Mesodermal cell (in vitro differentiated cells): ENCODE measurements around the gene DLG2.

Experiments used
- H3K27ac ChIP-seq: 2 replicates; pipeline ENCODE4 v1.7.0; 2013; ENCODE audit warnings: mild to moderate bottlenecking, low read depth, low read length, moderate library complexity; ENCODE audit not compliant: severe bottlenecking
- H3K36me3 ChIP-seq: 2 replicates; pipeline ENCODE4 v1.7.1; 2013; ENCODE audit warnings: mild to moderate bottlenecking, low read length, moderate library complexity; ENCODE audit not compliant: control insufficient read depth, insufficient read depth
- H3K4me1 ChIP-seq: one replicate; pipeline ENCODE4 v1.7.1; 2013; ENCODE audit warnings: mild to moderate bottlenecking, low read length; ENCODE audit not compliant: insufficient read depth, control insufficient read depth, poor library complexity, severe bottlenecking
- H3K4me3 ChIP-seq: 2 replicates; pipeline ENCODE4 v1.7.0; 2013; ENCODE audit warnings: low read length, control low read depth, mild to moderate bottlenecking; ENCODE audit not compliant: insufficient read depth, poor library complexity, severe bottlenecking; ENCODE audit errors: extremely low read depth
- H3K9me3 ChIP-seq: 2 replicates; pipeline ENCODE4 v1.7.1; 2013; ENCODE audit warnings: mild to moderate bottlenecking, low read length, moderate library complexity; ENCODE audit not compliant: control insufficient read depth
- WGBS, 2 experiments: methylation state at CpG; one replicate each; pipeline ENCODE4 v1.1.5; 2013; ENCODE audit warnings: missing lambda C conversion rate in 2 of 2; ENCODE audit not compliant: insufficient coverage in 2 of 2; 5-methylcytosine and 5-hydroxymethylcytosine counted together

DLG2 gene

DNA sequence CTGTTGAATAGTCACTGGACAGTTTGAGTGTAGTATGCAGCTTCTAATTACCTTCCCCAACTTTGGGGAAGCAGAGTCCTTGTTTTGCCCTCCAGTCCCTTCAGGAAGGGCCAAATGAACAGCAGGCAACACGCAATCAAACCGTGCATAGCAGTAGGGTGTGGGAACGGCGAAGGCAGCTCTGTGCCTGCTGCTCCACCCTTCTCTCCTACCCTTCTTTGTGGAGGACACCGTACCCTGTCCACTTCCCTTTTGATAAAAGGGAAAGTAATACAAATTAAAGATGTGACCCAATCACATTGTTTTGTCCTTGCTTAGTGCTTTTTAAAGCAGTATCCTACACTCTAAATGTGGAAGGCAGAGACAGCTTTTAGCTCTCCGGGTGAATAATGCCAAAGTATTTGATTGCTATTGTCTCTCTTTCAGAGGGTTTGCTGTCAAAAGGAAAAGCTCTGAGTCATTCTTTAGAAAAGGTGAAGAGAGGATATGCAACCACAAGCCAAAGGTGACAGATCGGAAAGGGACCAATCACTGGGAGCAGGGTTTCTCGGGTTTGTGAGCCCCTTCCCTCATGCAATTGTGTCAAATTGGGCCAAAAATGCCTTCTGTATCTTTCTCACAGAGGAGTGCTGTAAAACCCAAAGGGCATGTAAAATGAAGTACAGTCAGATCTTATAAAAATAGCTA, 1933.7 kb downstream of the DLG2 start:
- Histone ChIP-seq H3K27ac (peak overlapping the region; percentile 18), H3K36me3 (no peaks in the 10 kb centered on the region)
- 61 to 65% methylated on average over 3 to 7 of the region's 8 CpGs for WGBS, 2 experiments

DNA sequence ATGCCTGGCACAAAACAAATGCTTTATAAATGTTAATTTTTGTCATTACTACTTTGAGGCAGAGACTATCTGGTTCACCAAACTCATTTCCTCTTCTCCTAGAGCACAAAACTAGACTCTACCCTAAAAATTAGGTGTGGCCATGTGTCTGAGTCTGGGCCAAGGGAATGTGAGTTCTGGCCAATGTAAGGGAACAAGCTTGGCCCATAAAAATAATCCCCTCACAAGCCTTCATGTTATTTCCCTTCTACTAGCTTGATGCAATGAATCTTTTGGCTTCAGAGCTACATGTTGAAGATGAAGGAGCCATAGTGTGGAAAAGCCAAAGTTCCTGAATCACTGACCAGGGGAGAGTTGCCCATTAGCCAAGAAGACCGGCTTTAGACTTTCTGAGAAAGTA, 1934.5 kb downstream of the DLG2 start:
- Histone ChIP-seq H3K4me1 (peaks cover 12% of the 10 kb centered on the region), H3K4me3 (no peak overlapping the region), H3K9me3 (no peaks in the 10 kb centered on the region), H3K36me3 (no peaks in the 10 kb centered on the region), H3K27ac (no peak overlapping the region)
- no CpG with 5 or more reads among the region's 1 CpG for WGBS, 2 experiments

More for the DNA sequence above, 1933.7 kb downstream of the DLG2 start:
- no peaks in the 10 kb centered on the region for H3K9me3 ChIP-seq
- H3K4me1 ChIP-seq = peaks cover 12% of the 10 kb centered on the region
- no peak overlapping the region for H3K4me3 ChIP-seq

DNA sequence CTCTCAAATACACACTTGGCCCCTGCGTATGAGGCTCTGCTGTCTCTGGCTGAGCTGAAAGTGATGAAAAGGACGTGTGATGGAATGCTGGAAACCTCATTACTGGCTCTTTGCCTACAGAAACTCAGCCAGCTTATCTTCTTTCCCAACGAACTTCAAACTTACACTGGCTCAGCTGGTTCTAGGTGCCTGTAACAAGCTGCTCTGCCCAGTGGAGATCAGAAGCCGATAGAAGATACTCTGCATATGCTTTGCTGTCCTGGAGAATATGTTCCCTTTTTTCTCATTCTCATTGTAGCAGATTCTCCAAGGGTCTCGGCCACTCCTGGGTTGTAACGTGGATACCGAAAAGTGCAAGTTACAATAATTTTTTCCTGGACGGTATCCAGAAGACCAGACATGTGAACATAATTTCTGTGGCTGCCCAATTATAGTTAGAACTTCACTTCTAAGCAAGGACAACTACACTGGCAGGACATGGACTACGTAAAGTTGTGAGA, 1935.6 kb downstream of the DLG2 start:
- H3K36me3 ChIP-seq = no peaks in the 10 kb centered on the region
- no peaks in the 10 kb centered on the region for H3K9me3 ChIP-seq
- H3K4me3 ChIP-seq = no peak overlapping the region
- WGBS, 2 experiments = 87 to 89% methylated on average over 7 to 8 of the region's 9 CpGs
- H3K27ac ChIP-seq = no peak overlapping the region
- peaks cover 12% of the 10 kb centered on the region for H3K4me1 ChIP-seq

DNA sequence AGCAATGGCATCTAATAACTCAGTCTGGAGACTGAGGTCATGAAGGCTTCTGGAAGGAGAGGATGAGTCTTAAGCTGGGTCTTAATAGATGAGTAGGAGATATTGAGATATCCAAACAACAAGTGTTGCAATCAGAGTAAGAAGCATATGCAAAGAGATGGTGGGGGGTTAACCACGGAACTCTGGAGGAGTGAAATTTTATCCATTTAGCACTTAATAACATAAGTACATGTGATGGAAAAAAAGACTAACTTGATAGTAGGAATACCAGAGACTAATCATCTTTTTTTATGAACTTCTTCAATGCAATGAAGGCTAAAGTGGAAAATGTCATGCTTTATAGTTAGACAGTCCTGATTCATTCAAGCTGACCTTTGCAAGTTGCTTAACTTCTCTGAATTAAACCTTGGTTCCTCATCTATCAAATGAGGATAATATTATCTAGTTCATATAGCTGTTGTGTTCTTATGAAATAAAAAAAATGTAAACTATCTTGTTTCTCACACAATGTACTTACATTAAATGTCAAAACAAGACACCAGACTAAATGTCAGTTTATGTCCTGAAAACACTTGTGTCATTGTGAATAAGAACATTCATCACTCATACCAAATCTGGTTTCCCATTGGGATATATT, 1937.9 kb downstream of the DLG2 start:
- Histone ChIP-seq H3K4me1 (peaks cover 12% of the 10 kb centered on the region), H3K36me3 (no peaks in the 10 kb centered on the region), H3K27ac (no peak overlapping the region), H3K9me3 (no peaks in the 10 kb centered on the region), H3K4me3 (no peak overlapping the region)
- no CpG with 5 or more reads among the region's 1 CpG for WGBS, 2 experiments

DNA sequence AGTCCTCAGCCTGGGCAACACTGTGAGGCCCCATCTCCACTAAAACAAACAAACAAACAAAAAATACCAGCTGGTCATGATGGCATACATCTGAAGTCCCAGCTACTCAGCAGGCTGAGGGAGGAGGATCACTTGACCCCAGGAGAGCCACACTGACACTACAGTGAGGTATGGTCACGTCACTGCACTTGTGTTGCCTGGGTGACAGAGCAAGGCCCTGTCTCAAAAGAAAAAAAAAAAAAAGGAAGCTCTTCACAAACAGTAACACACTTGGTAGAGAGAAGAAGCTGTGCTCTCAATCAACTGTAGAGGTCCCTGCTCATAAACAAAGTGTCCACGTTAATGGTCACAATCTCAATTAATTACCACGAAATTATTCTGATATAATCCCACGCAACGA, 1939.4 kb downstream of the DLG2 start:
- H3K4me1 ChIP-seq = no peaks in the 10 kb centered on the region
- 83% methylated on average over 4 of the region's 5 CpGs; no CpG with 5 or more reads in 1 of the 2 experiments for WGBS, 2 experiments
- no peak overlapping the region for H3K27ac ChIP-seq
- no peak overlapping the region for H3K4me3 ChIP-seq
- H3K9me3 ChIP-seq = no peaks in the 10 kb centered on the region
- no peaks in the 10 kb centered on the region for H3K36me3 ChIP-seq

DNA sequence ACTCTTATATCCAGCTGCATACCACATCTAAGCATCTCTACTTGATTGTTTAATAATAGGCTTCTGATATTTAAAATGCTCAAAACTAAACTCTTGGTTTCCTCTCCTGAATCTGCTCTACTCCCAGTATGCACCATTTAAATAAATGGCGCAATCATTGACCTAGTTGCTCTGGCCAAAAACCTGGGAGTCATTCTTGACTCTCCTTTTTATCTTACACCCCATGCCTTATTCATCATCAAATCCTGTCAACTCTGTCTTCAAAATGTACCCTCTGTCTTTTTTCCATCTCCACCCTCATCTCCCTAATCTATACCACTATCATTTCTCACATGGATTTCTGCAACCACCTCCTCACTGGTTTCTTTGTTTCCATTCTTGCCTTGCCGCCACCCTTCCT, 1941.4 kb downstream of the DLG2 start:
- Histone ChIP-seq H3K9me3 (no peaks in the 10 kb centered on the region), H3K4me1 (peaks cover 4% of the 10 kb centered on the region), H3K36me3 (no peaks in the 10 kb centered on the region), H3K27ac (no peak overlapping the region), H3K4me3 (no peak overlapping the region)
- 87 to 89% methylated on average over 2 of the region's 2 CpGs for WGBS, 2 experiments

DNA sequence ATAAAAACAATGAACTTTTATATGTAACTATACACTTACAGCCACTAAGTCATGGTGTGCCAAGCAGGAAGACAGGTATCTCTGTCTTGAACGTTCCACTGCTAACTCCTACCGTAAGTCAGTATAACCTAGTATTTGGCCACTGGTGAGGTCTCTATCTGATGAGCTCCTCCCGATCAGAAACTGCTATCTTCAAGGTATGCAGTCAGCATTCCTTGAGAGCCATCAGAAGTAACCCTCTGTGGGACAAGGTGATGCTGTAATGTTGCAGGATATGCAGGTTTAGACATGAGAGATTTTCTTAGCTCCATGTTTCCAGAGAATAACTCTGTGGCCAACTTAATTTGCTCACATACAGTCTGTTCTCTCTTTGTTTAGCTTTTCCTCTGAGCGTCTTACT, 1943.1 kb downstream of the DLG2 start:
- Histone ChIP-seq H3K27ac (no peak overlapping the region), H3K9me3 (no peaks in the 10 kb centered on the region), H3K4me3 (no peak overlapping the region), H3K4me1 (peaks cover 8% of the 10 kb centered on the region), H3K36me3 (no peaks in the 10 kb centered on the region)
- WGBS, 2 experiments = 92 to 97% methylated on average over 3 to 4 of the region's 4 CpGs

DNA sequence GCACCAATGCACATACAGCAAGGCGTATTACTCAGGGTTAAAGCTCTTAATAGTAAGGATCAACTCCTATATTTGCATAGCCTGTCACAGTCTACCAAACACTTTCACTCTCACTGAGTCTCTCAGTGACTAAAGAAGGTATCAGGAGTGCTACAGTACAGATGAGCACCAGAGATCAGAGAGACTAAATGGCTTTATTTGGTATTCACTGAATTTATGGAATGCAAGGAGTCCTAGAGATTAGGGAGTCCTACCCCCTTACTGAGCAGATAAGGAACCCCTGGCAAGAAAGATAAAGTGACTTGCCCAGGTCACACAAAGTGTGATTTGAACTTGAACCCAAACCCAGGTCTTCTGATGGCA, 1944.6 kb downstream of the DLG2 start:
- Histone ChIP-seq H3K36me3 (no peaks in the 10 kb centered on the region), H3K27ac (no peak overlapping the region), H3K9me3 (no peaks in the 10 kb centered on the region), H3K4me3 (no peak overlapping the region), H3K4me1 (peaks cover 8% of the 10 kb centered on the region)
- 100% methylated on average over 1 of the region's 1 CpG for WGBS, 2 experiments

DNA sequence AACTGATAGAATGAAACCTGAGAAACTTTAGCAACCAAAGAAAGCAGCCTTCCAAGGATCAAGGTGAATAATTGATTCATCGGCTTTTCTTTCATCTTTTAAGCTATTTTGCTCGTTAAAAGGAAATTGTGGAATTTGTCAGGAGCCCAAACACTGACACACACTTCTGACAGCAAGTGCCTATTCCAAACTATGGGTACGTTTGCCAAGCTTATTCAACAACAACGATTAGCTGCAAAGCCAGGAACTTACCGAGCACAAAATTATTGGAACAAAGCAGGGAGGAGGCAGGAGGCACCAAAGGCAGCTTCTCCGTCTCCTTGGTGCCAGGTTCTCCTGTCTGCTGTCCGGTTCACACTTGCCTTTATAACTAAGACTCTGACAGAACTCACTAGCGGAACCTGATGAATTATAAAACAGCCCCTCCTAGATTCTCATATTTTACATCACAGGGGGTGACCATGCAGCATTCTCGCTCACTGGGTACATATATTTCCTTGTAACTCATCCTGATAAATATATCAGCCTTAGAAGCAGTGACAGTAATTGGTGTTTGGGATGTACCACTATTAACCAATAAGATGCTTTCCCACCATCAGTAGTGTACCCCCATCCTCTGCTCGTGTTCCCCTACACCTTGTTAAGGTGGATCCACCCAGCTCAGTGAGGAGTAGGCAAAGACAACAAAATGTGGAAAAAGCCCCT, 1945.1 kb downstream of the DLG2 start:
- H3K4me3 ChIP-seq = no peak overlapping the region
- WGBS, 2 experiments = 89 to 96% methylated on average over 6 to 8 of the region's 10 CpGs
- H3K36me3 ChIP-seq = no peaks in the 10 kb centered on the region
- no peak overlapping the region for H3K27ac ChIP-seq
- no peaks in the 10 kb centered on the region for H3K9me3 ChIP-seq
- peaks cover 8% of the 10 kb centered on the region for H3K4me1 ChIP-seq

DNA sequence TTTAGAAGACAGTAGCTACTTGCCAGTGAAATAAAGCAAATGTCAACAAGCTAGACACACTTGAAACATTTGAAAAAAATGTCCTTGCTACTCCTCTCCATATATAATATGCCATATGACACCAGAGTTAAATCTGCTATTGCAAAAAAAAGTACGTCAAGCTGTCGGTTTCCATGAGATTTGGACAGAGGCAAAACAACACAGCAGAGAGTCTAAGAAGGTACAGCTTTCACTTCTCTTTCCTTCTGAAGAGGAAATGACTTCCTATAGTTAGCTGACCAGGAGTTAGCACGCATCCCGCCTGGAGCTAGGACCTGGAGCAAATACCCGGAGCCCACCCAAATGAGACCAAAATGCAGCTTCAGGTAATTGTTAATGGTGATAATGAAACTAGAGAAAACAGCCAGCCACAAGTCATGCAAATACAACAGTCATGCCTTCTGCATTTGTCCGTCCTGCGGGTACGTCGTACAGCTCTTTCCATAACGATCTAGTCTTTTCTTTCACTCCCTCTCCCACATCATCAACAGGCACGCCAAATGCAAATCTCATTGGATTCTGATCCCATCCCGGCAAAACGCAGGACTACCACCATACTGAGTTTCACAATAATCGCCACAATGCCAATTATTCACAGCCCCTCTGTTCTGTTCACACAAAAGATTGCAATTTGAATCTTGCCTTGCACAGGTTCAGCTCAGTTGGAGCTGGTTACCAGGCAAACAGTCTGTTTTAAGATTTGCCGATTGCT, 1945.9 kb downstream of the DLG2 start:
- WGBS, 2 experiments = 92 to 93% methylated on average over 11 to 14 of the region's 15 CpGs
- H3K4me1 ChIP-seq = peaks cover 8% of the 10 kb centered on the region
- no peak overlapping the region for H3K4me3 ChIP-seq
- no peaks in the 10 kb centered on the region for H3K9me3 ChIP-seq
- H3K36me3 ChIP-seq = no peaks in the 10 kb centered on the region
- no peak overlapping the region for H3K27ac ChIP-seq
